ENCODE results near the gene TMED4. TPM values are rescaled to one million over a fixed set of nuclear protein-coding genes. Genes with fewer than 3 reads are reported as not detected.

Gene TMED4
- total RNA-seq, 6 experiments from 2014 or later = 73.7 to 89.7 (median 80.7) TPM

DNA sequence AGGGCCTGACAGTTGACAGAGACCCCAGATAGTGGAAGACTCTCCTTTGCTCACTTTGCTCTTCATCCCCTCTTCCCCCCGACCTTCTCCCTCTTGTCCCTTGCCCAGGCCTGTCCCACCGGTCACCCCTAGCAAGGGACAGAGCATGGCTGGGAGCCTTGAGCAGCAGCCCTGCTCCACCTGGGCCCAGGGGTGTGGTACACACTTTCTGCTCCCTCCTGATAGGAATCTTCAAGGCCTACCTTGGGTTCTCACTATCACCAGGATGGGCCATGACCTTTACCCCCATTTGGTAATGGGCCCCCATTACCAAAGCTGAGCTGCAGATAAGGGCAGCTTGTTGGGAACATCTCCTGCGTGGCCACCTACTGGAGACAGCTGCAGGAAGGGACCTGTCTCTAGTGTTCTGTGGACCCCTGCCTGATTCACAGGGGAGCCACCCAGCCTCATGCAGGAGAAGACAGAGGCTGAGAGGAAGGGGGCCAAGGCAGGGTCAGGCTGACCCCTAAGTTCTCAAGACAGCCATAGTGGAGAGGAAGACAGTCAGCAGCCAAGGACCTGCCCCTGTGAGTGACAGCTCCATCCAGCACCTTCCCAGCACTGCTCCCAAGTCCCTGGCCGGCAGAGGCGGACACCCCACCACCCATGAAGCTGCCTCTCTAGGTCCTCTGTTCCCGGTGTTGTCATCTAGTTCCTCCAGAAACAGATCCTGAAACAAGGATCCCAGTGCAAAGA is 40.0 kb downstream of the TMED4 start:
- peaks cover 14% of the 10 kb centered on the region for H3K4me1 Mint-ChIP-seq (ENCODE audit: low read depth)
- DNase-seq = no peak
- no peaks in the 10 kb centered on the region for H3K36me3 Mint-ChIP-seq (ENCODE audit: low read depth)
- H3K27me3 Mint-ChIP-seq (ENCODE audit: insufficient read depth) = peaks cover 21% of the 10 kb centered on the region
- H3K9me3 Mint-ChIP-seq = no peaks in the 10 kb centered on the region
- no peak overlapping the region for H3K27ac Mint-ChIP-seq
- TF ChIP-seq, protein P1, sequence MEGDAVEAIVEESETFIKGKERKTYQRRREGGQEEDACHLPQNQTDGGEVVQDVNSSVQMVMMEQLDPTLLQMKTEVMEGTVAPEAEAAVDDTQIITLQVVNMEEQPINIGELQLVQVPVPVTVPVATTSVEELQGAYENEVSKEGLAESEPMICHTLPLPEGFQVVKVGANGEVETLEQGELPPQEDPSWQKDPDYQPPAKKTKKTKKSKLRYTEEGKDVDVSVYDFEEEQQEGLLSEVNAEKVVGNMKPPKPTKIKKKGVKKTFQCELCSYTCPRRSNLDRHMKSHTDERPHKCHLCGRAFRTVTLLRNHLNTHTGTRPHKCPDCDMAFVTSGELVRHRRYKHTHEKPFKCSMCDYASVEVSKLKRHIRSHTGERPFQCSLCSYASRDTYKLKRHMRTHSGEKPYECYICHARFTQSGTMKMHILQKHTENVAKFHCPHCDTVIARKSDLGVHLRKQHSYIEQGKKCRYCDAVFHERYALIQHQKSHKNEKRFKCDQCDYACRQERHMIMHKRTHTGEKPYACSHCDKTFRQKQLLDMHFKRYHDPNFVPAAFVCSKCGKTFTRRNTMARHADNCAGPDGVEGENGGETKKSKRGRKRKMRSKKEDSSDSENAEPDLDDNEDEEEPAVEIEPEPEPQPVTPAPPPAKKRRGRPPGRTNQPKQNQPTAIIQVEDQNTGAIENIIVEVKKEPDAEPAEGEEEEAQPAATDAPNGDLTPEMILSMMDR (IDR thresholded peaks at IDR 0.05) = no peak
- no peak overlapping the region for H3K4me3 Mint-ChIP-seq

DNA sequence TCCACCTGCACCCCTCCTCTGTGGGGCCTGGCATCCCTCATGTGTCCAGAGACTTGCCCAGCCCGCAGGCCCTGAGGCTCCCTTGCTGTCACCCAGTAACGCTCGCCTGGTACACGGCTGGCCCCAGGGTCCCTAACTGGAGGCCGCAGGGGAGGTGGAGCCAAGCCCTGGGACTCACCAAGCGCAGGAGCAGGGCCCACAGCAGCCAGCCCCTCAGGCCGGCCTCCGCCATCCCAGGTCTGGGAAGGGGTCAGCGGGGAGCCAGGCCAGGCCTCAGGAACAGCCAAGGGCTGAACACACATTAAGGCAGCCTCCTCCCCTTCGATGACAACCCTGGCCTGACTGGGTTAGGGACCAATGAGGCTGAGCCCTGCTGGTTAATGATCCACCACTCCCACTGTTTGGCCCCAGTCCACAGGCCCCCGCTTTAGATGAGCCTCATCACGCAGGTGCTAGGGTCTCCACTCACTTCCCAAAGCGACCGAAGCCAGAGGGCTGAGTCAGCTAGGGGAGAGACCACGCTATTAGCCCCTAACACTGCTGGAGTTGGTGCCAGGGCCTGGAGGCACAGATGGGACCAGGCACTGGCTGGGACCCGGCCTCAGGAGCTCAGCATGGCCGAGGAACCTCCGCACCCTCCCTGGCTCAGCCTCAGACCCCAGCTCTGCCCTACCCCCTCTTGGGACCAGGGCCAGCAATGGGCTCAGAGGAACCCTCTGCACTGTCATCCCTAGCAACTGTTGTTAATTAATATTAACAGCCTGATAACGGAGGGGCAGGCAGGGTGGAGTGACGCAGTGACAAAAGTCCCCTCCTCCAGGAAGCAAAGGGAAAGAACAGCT is 40.8 kb downstream of the TMED4 start, which contains the start of gene NPC1L1:
Gene NPC1L1, minus strand, starts transcription at position 303 of the 842 bp plus-strand sequence. Its CDS starts 71 bp downstream, at position 232.
- H3K4me1 Mint-ChIP-seq (ENCODE audit: low read depth) = peaks cover 14% of the 10 kb centered on the region
- H3K27me3 Mint-ChIP-seq (ENCODE audit: insufficient read depth) = peaks cover 18% of the 10 kb centered on the region
- TF ChIP-seq, protein P1 (IDR thresholded peaks at IDR 0.05) = no peak
- H3K4me3 Mint-ChIP-seq = no peak within 1 kb of the TSS
- no peaks in the 10 kb centered on the region for H3K9me3 Mint-ChIP-seq
- H3K36me3 Mint-ChIP-seq (ENCODE audit: low read depth) = no peaks in the 10 kb centered on the region
- no peak within 1 kb of the TSS for H3K27ac Mint-ChIP-seq
- no peak for DNase-seq

DNA sequence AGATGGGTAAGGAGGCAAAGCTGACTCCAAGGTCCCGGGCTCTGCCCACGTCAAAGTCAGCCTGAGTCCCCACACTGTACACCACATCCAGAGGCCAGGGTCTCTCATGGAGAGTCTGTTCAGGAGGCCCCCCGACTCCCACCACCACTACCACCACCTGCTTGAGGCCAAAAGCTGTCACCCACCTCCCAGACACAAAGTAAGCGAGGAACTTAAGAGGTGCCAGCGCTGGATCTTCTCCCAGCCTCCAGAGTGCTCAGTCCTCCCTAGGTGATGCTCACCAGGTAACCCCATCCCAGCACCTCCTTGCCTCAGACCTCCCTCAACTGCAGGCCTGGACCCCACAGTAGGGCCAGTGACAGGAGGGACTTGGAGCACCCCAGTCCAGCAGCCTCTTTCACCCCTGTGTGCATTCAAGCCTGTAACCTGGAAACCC is 41.4 kb downstream of the TMED4 start:
- Mint-ChIP-seq H3K9me3 (no peaks in the 10 kb centered on the region), H3K27ac (no peak overlapping the region), H3K4me1 (ENCODE audit: low read depth) (peaks cover 14% of the 10 kb centered on the region), H3K4me3 (no peak overlapping the region), H3K27me3 (ENCODE audit: insufficient read depth) (peaks cover 17% of the 10 kb centered on the region), H3K36me3 (ENCODE audit: low read depth) (no peaks in the 10 kb centered on the region)
- DNase-seq = no peak
- TF ChIP-seq, protein P1 (IDR thresholded peaks at IDR 0.05) = no peak

DNA sequence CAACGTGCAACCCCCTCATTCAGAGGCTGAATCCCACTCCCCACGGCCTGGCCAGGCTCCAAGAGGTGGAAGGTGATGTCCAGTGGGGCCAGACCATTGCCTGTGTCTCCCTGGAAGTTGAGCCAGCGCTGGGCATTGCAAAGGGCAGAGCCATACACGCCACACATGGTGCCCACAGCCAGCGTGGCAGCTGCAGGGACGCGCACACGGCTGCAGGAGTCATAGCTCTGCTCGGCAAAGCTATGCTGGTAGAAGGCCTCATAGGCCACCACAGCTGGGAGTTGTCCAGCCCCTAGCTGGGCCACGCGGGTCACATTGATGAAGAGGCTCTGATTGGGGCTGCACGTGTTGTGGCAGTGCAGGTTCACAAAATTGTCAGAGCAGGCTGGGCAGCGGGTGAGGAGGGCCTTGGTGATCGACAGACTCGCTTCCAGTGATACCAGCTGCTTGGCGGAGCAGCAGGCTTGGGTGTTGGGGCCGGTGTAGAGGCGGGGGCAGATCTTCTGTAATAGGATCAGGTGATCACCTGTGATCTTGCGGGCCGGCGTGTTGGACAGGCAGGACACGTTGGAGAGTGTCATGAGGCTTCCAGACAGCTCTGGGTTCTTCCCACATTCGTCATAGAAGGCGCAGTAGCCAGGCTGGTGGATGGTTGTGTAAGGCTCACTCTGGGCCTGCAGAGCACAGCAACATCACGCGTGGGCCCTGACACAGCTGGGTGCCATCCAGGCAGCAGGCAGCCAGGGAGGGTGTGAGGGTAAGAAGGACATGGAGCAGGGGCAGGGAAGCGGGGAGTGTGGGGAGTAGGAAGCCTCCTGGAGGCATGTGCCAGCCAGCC is 42.1 kb downstream of the TMED4 start:
- no peak for DNase-seq
- Mint-ChIP-seq H3K27me3 (ENCODE audit: insufficient read depth) (peaks cover 10% of the 10 kb centered on the region), H3K36me3 (ENCODE audit: low read depth) (no peaks in the 10 kb centered on the region), H3K4me1 (ENCODE audit: low read depth) (peaks cover 14% of the 10 kb centered on the region), H3K9me3 (no peaks in the 10 kb centered on the region), H3K4me3 (no peak overlapping the region), H3K27ac (no peak overlapping the region)
- TF ChIP-seq, protein P1 (IDR thresholded peaks at IDR 0.05) = no peak
